ENCODE results near the gene RRM2.

RRM2 gene

DNA sequence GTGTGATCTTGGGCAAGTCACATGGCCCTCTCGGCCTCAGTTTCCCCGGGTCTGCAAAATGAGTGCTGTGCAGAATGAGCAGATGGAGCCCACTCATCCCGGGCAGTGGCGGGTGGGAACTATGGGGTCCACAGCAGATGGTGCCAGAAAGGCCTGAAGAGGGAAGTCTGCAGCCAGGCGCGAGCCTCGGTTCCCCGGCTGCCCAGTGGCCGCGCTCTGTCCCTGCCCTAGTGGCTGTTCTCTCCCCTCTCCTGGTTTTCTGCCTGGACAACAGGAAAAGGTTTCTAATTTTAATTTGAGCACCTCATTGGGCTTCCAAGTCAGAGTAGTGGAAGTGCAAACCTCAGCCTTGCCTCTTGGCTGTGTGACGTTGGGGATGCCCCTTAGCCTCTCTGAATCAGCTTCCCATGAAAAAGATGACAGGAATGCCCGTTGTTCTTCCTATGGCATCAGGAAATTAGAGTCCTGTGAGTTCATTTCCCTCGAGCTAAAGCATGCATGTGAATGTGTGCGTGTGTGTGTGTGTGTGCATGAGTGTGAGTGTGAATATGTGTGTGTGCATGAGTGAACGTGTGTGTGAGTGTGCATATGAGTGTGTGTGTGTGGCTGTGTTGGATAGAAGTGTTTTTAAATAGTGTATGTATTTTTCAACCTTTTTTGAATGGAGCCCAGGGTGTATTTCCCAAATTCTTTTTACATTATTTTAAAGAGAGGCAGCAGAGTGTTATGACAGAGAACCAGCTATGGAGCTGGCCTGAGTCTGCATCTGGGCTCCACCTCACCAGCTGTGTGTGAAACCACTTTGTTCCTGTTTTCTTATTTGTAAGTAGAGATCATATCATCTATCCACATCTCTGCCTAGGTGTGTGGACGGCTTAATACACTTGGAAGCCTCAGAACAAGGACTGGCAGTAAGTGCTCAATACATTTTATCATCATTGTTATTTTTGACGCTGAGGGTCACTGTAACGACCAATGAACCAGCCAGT lies 41.3 kb downstream of the RRM2 start:
- DNase-seq (ENCODE audit: low read depth, low spot score), result no peak
- Histone ChIP-seq H3K4me1 (ENCODE audit: control insufficient read depth, insufficient read depth, low read length) (no peaks in the 10 kb centered on the region), H3K4me3 (ENCODE audit: low read length) (no peak overlapping the region), H3K27ac (ENCODE audit: low read length) (no peak overlapping the region), H3K9me3 (ENCODE audit: control insufficient read depth, insufficient read depth, low read length) (no peaks in the 10 kb centered on the region), H3K36me3 (ENCODE audit: control insufficient read depth, insufficient read depth, low read length) (no peaks in the 10 kb centered on the region), H3K27me3 (ENCODE audit: control insufficient read depth, insufficient read depth, low read length) (no peaks in the 10 kb centered on the region)
- no CpG with 5 or more reads among the region's 18 CpGs for WGBS (ENCODE audit: insufficient coverage, insufficient read length)

- Histone ChIP-seq H3K4me3 (ENCODE audit: low read length) (no peak overlapping the region), H3K27ac (ENCODE audit: low read length) (no peak overlapping the region), H3K36me3 (ENCODE audit: control insufficient read depth, insufficient read depth, low read length) (no peaks in the 10 kb centered on the region), H3K4me1 (ENCODE audit: control insufficient read depth, insufficient read depth, low read length) (peaks cover 1% of the 10 kb centered on the region; the same call in 1 of the 2 replicates), H3K27me3 (ENCODE audit: control insufficient read depth, insufficient read depth, low read length) (no peaks in the 10 kb centered on the region), H3K9me3 (ENCODE audit: control insufficient read depth, insufficient read depth, low read length) (no peaks in the 10 kb centered on the region)
- no peak for DNase-seq (ENCODE audit: low read depth, low spot score)
- WGBS (ENCODE audit: insufficient coverage, insufficient read length), result no CpG with 5 or more reads among the region's 8 CpGs
Observed at GRCh38 chr2:10164601-10165000, 42.1 kb downstream of the RRM2 start.

- Histone ChIP-seq H3K4me3 (ENCODE audit: low read length) (no peak overlapping the region), H3K36me3 (ENCODE audit: control insufficient read depth, insufficient read depth, low read length) (no peaks in the 10 kb centered on the region), H3K4me1 (ENCODE audit: control insufficient read depth, insufficient read depth, low read length) (peaks cover 1% of the 10 kb centered on the region; the same call in 1 of the 2 replicates), H3K27ac (ENCODE audit: low read length) (no peak overlapping the region), H3K27me3 (ENCODE audit: control insufficient read depth, insufficient read depth, low read length) (no peaks in the 10 kb centered on the region), H3K9me3 (ENCODE audit: control insufficient read depth, insufficient read depth, low read length) (no peaks in the 10 kb centered on the region)
- no peak for DNase-seq (ENCODE audit: low read depth, low spot score)
- no CpG with 5 or more reads among the region's 11 CpGs for WGBS (ENCODE audit: insufficient coverage, insufficient read length)
Observed at GRCh38 chr2:10165282-10165681, 42.7 kb downstream of the RRM2 start.

DNA sequence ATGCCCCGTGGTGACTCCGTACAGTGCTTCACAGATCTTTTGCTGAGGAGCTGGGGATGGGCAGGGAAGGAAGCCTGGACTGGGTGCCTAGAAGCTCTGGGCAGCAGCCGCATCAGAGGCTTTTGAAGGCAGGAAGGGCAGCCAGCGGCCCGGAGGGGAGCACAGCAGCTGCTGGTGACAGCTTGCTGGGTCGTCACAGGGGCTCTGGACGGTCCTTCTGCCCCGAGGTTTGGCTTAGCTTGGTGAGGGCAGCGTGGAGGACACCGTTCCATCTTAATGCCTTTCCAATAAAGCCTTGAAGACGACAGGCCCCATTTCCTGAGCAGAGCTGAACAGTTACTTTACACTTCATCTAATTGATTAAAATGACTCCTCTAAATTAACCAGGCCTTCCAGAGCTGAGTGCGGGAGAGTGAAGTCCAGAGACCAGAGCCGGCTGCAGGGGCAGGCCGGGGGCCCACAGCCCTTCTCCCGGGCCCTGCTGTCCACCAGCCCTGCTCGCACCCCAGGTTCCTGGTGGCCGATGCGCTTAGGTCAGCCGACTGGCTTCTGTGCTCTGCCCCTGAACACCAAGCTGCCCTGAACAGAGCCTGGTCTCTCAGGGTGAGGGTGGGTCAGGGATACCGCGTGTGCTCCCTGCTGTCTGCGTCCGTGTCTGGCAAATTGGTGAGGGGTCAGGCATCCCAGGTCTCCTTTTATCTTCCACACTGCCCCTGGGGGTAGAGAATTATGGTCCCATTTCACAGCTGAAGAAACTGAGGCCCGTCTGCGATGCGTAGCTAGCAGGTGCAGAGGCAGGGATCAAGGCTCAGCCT lies 43.5 kb downstream of the RRM2 start:
- Histone ChIP-seq H3K27me3 (ENCODE audit: control insufficient read depth, insufficient read depth, low read length) (no peaks in the 10 kb centered on the region), H3K4me3 (ENCODE audit: low read length) (no peak overlapping the region), H3K36me3 (ENCODE audit: control insufficient read depth, insufficient read depth, low read length) (no peaks in the 10 kb centered on the region), H3K4me1 (ENCODE audit: control insufficient read depth, insufficient read depth, low read length) (peaks cover 1% of the 10 kb centered on the region; the same call in 1 of the 2 replicates), H3K9me3 (ENCODE audit: control insufficient read depth, insufficient read depth, low read length) (no peaks in the 10 kb centered on the region), H3K27ac (ENCODE audit: low read length) (no peak overlapping the region)
- no CpG with 5 or more reads among the region's 26 CpGs for WGBS (ENCODE audit: insufficient coverage, insufficient read length)
- no peak for DNase-seq (ENCODE audit: low read depth, low spot score)

DNA sequence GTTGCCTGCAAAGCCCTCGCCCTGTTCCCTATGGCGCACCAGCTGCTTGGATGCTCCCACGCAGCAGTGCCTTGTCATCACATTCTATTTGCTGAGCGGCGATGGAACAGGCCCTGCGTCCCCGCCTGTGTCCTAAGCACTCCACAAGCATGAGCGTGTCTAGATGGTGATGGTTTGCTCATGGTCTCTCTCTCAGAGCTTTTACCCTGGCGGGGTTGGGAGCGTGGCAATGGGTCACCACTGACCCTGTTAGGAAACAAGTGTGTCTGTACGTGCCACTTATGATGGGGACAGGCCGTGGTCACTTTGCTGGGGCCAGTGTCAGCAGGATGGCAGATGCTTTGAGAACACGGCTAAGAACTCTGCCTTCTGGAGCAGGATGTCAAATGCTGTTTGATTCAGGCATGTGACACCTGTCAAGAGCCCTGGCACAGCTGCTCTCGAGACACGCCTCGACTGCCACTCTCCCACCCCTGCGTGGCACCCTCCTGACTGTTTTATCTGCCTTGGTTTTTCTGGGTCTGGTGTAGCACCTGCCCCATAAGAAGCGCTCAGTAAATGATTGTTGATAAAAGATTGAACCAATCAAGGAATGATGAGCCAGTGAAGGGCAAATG lies 44.2 kb downstream of the RRM2 start:
- Histone ChIP-seq H3K4me1 (ENCODE audit: control insufficient read depth, insufficient read depth, low read length) (peaks cover 1% of the 10 kb centered on the region; the same call in 1 of the 2 replicates), H3K27me3 (ENCODE audit: control insufficient read depth, insufficient read depth, low read length) (no peaks in the 10 kb centered on the region), H3K36me3 (ENCODE audit: control insufficient read depth, insufficient read depth, low read length) (no peaks in the 10 kb centered on the region), H3K9me3 (ENCODE audit: control insufficient read depth, insufficient read depth, low read length) (no peaks in the 10 kb centered on the region), H3K4me3 (ENCODE audit: low read length) (no peak overlapping the region), H3K27ac (ENCODE audit: low read length) (no peak overlapping the region)
- WGBS (ENCODE audit: insufficient coverage, insufficient read length), result no CpG with 5 or more reads among the region's 18 CpGs
- no peak for DNase-seq (ENCODE audit: low read depth, low spot score)

GRCh38 chr2:10167316-10167715 lies 44.8 kb downstream of the RRM2 start:
- DNase-seq (ENCODE audit: low read depth, low spot score), result no peak
- H3K27me3 ChIP-seq (ENCODE audit: control insufficient read depth, insufficient read depth, low read length), result no peaks in the 10 kb centered on the region
- WGBS (ENCODE audit: insufficient coverage, insufficient read length), result no CpG with 5 or more reads among the region's 11 CpGs
- H3K9me3 ChIP-seq (ENCODE audit: control insufficient read depth, insufficient read depth, low read length), result no peaks in the 10 kb centered on the region
- no peak overlapping the region for H3K27ac ChIP-seq (ENCODE audit: low read length)
- H3K36me3 ChIP-seq (ENCODE audit: control insufficient read depth, insufficient read depth, low read length), result no peaks in the 10 kb centered on the region
- peaks cover 1% of the 10 kb centered on the region; the same call in 1 of the 2 replicates for H3K4me1 ChIP-seq (ENCODE audit: control insufficient read depth, insufficient read depth, low read length)
- H3K4me3 ChIP-seq (ENCODE audit: low read length), result no peak overlapping the region

- Histone ChIP-seq H3K36me3 (ENCODE audit: control insufficient read depth, insufficient read depth, low read length) (no peaks in the 10 kb centered on the region), H3K27me3 (ENCODE audit: control insufficient read depth, insufficient read depth, low read length) (no peaks in the 10 kb centered on the region), H3K4me1 (ENCODE audit: control insufficient read depth, insufficient read depth, low read length) (peaks cover 1% of the 10 kb centered on the region; the same call in 1 of the 2 replicates), H3K4me3 (ENCODE audit: low read length) (no peak overlapping the region), H3K9me3 (ENCODE audit: control insufficient read depth, insufficient read depth, low read length) (no peaks in the 10 kb centered on the region), H3K27ac (ENCODE audit: low read length) (no peak overlapping the region)
- DNase-seq (ENCODE audit: low read depth, low spot score), result no peak
- WGBS (ENCODE audit: insufficient coverage, insufficient read length), result no CpG with 5 or more reads among the region's 5 CpGs
Observed at GRCh38 chr2:10168221-10168620, 45.7 kb downstream of the RRM2 start.

DNA sequence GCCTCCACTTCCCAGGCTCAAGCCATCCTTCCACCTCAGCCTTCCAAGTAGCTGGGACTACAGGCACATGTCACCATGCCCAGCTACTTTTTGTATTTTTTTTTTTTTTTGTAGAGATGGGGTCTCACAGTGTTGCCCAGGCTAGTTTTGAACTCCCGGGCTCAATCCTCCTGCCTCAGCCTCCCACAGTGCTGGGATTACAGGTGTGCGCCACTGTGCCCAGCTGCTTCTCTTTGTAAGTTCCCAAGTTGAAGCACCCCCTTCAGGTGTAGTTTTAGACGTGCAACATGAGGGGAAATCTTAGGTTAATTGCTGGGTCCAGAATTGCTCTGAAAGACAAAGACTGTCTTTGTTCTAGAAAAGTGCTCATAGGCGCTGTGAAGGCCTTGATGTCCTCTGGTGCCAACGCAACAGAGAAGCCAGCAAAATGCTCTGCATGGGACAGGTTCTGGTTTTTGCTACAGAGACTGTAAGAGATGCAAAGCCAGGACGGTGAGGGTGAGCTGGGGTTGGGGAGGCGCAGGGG lies 46.6 kb downstream of the RRM2 start:
- no peak for DNase-seq (ENCODE audit: low read depth, low spot score)
- H3K36me3 ChIP-seq (ENCODE audit: control insufficient read depth, insufficient read depth, low read length), result no peaks in the 10 kb centered on the region
- no CpG with 5 or more reads among the region's 7 CpGs for WGBS (ENCODE audit: insufficient coverage, insufficient read length)
- H3K27me3 ChIP-seq (ENCODE audit: control insufficient read depth, insufficient read depth, low read length), result no peaks in the 10 kb centered on the region
- H3K27ac ChIP-seq (ENCODE audit: low read length), result no peak overlapping the region
- no peak overlapping the region for H3K4me3 ChIP-seq (ENCODE audit: low read length)
- no peaks in the 10 kb centered on the region for H3K9me3 ChIP-seq (ENCODE audit: control insufficient read depth, insufficient read depth, low read length)
- H3K4me1 ChIP-seq (ENCODE audit: control insufficient read depth, insufficient read depth, low read length), result peaks cover 1% of the 10 kb centered on the region; the same call in 1 of the 2 replicates

GRCh38 chr2:10169581-10169980 lies 47.0 kb downstream of the RRM2 start:
- Histone ChIP-seq H3K36me3 (ENCODE audit: control insufficient read depth, insufficient read depth, low read length) (no peaks in the 10 kb centered on the region), H3K4me1 (ENCODE audit: control insufficient read depth, insufficient read depth, low read length) (peaks cover 1% of the 10 kb centered on the region; the same call in 1 of the 2 replicates), H3K27me3 (ENCODE audit: control insufficient read depth, insufficient read depth, low read length) (no peaks in the 10 kb centered on the region), H3K4me3 (ENCODE audit: low read length) (no peak overlapping the region), H3K27ac (ENCODE audit: low read length) (no peak overlapping the region), H3K9me3 (ENCODE audit: control insufficient read depth, insufficient read depth, low read length) (no peaks in the 10 kb centered on the region)
- WGBS (ENCODE audit: insufficient coverage, insufficient read length), result no CpG with 5 or more reads among the region's 11 CpGs
- no peak for DNase-seq (ENCODE audit: low read depth, low spot score)

DNA sequence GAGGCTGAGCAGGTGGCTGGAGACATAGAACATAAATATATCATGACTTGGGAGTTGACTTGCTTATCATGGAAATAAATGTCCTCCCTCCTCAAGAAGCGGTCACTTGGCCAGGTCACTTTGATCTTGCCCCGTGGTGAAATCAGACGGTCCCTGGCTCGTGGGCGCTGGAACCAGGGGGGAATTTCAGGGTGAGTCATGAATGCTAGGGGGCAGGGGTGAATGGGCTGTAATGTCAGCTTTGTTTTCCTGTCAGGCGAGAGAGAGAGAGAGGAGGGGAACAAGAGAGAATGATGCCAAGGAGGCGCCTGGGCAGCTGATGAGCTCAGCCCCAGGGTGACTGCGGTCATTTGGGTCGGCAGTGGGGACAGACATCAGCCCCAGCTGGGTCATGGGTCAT lies 47.7 kb downstream of the RRM2 start:
- Histone ChIP-seq H3K36me3 (ENCODE audit: control insufficient read depth, insufficient read depth, low read length) (no peaks in the 10 kb centered on the region), H3K27ac (ENCODE audit: low read length) (no peak overlapping the region), H3K4me3 (ENCODE audit: low read length) (no peak overlapping the region), H3K4me1 (ENCODE audit: control insufficient read depth, insufficient read depth, low read length) (peaks cover 1% of the 10 kb centered on the region; the same call in 1 of the 2 replicates), H3K27me3 (ENCODE audit: control insufficient read depth, insufficient read depth, low read length) (no peaks in the 10 kb centered on the region), H3K9me3 (ENCODE audit: control insufficient read depth, insufficient read depth, low read length) (no peaks in the 10 kb centered on the region)
- DNase-seq (ENCODE audit: low read depth, low spot score), result no peak
- WGBS (ENCODE audit: insufficient coverage, insufficient read length), result no CpG with 5 or more reads among the region's 9 CpGs

Measured in iPS DF 6.9 (cell line).